GM21423 (cell line): ENCODE results near the gene CHRM1.
"Not testable (repeated sequence)": the region's sequence is repeated elsewhere in the genome, so short reads cannot be mapped to it uniquely, and the experiment has no call there.

Experiments used
- ATAC-seq: cut with Tn5 transposase; IDR thresholded peaks from one replicate; pipeline ENCODE4 v1.9.1; 2021; ENCODE audit warnings: mild to moderate bottlenecking, moderate library complexity; ENCODE audit not compliant: unreplicated experiment

CHRM1 gene

GRCh38 chr11:62921201-62921572 lies at the start of gene CHRM1:
Gene CHRM1 (minus strand): TSS chr11:62921363. CDS start chr11:62911100, 10,263 bp downstream.
- no peak for ATAC-seq

GRCh38 chr11:62965574-62965973 lies 44.4 kb upstream of the CHRM1 start:
- no peak for ATAC-seq

GRCh38 chr11:62962391-62962790 lies 41.2 kb upstream of the CHRM1 start:
- no peak for ATAC-seq

GRCh38 chr11:62961017-62961570 lies 39.9 kb upstream of the CHRM1 start:
- no peak for ATAC-seq

- ATAC-seq, result no peak
These were observed 38.3 kb upstream of the CHRM1 start for GRCh38 chr11:62959422-62959980.

- no peak for ATAC-seq
These were observed 37.6 kb upstream of the CHRM1 start for GRCh38 chr11:62958547-62959421.

GRCh38 chr11:62957147-62957546 lies 36.0 kb upstream of the CHRM1 start:
- no peak for ATAC-seq

- no peak for ATAC-seq
These were observed 33.3 kb upstream of the CHRM1 start for GRCh38 chr11:62954478-62954877.

- no peak for ATAC-seq
These were observed 32.6 kb upstream of the CHRM1 start for GRCh38 chr11:62953811-62954210.

- ATAC-seq, result no peak
These were observed 27.7 kb upstream of the CHRM1 start for GRCh38 chr11:62948765-62949320.

- not testable (repeated sequence) for ATAC-seq
These were observed 24.4 kb upstream of the CHRM1 start for GRCh38 chr11:62945538-62945937.

- ATAC-seq, result not testable (repeated sequence)
These were observed 16.4 kb upstream of the CHRM1 start for GRCh38 chr11:62937528-62937927.

GRCh38 chr11:62934496-62934785 lies 13.3 kb upstream of the CHRM1 start:
- ATAC-seq, result no peak

- no peak for ATAC-seq
These were observed 12.8 kb upstream of the CHRM1 start for GRCh38 chr11:62933750-62934495.

- no peak for ATAC-seq
These were observed 12.1 kb upstream of the CHRM1 start for GRCh38 chr11:62933285-62933684.

- ATAC-seq, result no peak
These were observed 10.5 kb upstream of the CHRM1 start for GRCh38 chr11:62931499-62932278.

GRCh38 chr11:62930666-62931065 lies 9.5 kb upstream of the CHRM1 start:
- ATAC-seq, result no peak

GRCh38 chr11:62930157-62930556 lies 9.0 kb upstream of the CHRM1 start:
- no peak for ATAC-seq

- no peak for ATAC-seq
These were observed 6.8 kb upstream of the CHRM1 start for GRCh38 chr11:62928011-62928410.

- ATAC-seq, result no peak
These were observed 5.7 kb upstream of the CHRM1 start for GRCh38 chr11:62926680-62927455.
